Bronchial epithelial cell (primary cell): ENCODE data around the gene RGMA. TPM values are rescaled to one million over a fixed set of nuclear protein-coding genes. Genes with fewer than 3 reads are reported as not detected.

ENCODE experiments used
- DNase-seq: peaks from one replicate; pipeline ENCODE4 v3.0.0-alpha.2; 2010; ENCODE audit warnings: low read depth
- FAIRE-seq: peaks from 2 replicates; lab custom pipeline; 2011; peaks lifted over from hg19 to GRCh38; lab: Jason Lieb, UNC
- H3K27me3 ChIP-seq: 2 replicates; pipeline ENCODE4 v1.5.1; 2011; ENCODE audit warnings: low read length; ENCODE audit not compliant: control insufficient read depth, insufficient read depth
- H3K36me3 ChIP-seq: 2 replicates; pipeline ENCODE4 v1.5.1; 2011; ENCODE audit warnings: low read length; ENCODE audit not compliant: control insufficient read depth, insufficient read depth
- H3K4me3 ChIP-seq: 2 replicates; pipeline ENCODE4 v1.5.1; 2011; ENCODE audit warnings: mild to moderate bottlenecking, low read depth, low read length, control low read depth
- total RNA-seq: library from RNA; depleted of rRNA; stranded (reverse); fragments of >200 nt; gene quantifications from 2 replicates; pipeline ENCODE4 v1.2.1, GENCODE V29; 2014
- TF ChIP-seq, protein P1 (sequence below): IDR thresholded peaks from 2 replicates; pipeline ENCODE4 v1.5.1; 2011; ENCODE audit warnings: mild to moderate bottlenecking, moderate library complexity, low read length, control low read depth, inconsistent platforms; ENCODE audit not compliant: insufficient read depth, severe bottlenecking

Gene RGMA
- total RNA-seq, 1 donor from 2014 or later: 0.53 TPM

DNA sequence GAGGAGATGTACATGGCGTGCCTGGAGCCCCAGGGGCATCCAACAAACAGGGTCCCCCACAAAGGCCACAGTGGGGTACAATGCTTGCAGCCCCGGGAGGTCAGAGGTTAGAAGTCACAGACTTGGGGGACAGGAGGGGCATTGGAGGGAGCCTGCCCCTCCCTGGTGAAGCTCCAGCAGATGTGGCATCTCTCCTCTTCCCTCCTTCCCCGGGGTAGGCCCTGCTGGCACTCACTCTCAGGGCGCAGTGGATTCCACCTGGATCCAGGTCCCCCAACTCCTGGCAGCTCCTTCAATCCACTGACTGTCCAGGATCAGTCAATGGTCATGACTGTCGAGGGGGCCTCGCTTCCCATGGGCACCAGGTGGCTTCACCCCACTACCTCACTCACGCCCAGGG, 32.2 kb downstream of the RGMA start:
- H3K36me3 ChIP-seq: no peaks in the 10 kb centered on the region
- H3K4me3 ChIP-seq: no peak overlapping the region
- FAIRE-seq (no peak), DNase-seq (no peak)
- no peaks in the 10 kb centered on the region for H3K27me3 ChIP-seq
- TF ChIP-seq, protein P1, sequence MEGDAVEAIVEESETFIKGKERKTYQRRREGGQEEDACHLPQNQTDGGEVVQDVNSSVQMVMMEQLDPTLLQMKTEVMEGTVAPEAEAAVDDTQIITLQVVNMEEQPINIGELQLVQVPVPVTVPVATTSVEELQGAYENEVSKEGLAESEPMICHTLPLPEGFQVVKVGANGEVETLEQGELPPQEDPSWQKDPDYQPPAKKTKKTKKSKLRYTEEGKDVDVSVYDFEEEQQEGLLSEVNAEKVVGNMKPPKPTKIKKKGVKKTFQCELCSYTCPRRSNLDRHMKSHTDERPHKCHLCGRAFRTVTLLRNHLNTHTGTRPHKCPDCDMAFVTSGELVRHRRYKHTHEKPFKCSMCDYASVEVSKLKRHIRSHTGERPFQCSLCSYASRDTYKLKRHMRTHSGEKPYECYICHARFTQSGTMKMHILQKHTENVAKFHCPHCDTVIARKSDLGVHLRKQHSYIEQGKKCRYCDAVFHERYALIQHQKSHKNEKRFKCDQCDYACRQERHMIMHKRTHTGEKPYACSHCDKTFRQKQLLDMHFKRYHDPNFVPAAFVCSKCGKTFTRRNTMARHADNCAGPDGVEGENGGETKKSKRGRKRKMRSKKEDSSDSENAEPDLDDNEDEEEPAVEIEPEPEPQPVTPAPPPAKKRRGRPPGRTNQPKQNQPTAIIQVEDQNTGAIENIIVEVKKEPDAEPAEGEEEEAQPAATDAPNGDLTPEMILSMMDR: no peak

DNA sequence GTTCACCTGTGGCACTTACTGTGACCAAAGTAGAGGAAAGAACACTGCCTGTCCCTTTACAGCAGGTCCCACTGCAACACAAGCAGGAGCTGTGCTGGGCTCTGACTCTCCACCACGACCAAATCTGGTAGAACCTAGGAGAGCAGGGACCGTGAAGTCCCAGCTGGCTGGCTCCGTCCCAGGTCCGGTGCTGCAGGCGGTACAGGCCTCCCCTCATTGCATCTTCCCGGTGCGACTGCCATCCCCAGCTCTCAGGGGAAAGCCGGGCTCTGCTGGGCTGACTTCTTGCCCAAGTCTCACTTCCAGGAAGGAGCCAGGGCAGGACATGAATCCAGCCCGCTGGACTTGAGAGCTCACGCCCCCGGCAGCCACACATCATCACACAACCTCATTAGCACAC, 33.8 kb downstream of the RGMA start:
- Histone ChIP-seq H3K36me3 (no peaks in the 10 kb centered on the region), H3K27me3 (no peaks in the 10 kb centered on the region), H3K4me3 (no peak overlapping the region)
- no peak for FAIRE-seq
- TF ChIP-seq, protein P1: no peak
- DNase-seq: no peak

DNA sequence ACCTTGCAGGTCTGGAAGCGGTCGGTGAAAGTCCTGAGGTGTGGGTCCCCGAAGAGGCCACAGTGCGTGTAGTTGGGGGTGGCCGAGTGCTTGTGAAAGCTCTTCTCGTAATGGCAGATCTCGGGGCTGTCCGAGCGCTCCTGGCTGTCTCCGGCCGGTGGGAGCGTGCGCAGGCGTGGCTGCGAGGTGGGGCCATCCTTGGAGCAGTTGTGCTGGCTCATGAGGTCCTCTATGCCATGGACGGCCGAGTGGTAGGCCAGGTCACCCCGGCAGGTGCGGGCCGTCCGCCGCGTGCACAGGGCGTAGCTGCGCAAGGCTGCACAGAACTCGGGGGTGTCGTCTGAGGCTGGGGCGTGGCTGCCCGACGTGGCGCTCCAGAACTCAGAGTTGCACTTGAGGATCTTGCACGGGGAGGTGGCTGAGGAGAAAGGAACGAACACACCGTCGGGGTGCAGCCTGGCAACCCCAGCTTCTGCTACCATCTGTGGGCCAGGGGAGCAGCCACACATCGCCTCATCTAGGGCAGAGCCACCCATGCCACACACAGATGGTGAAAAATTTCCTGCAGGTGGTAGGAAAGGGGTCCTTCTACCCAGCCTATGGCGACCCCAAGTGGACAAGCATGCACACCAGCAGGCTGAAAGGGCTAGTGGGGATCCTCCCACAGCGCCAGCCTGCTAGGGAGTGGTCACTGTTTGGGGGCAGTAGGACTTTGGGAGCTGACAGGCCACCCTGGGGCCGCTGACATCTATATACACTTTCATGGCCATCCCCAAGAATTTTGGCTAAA, 36.7 kb downstream of the RGMA start:
- no peak for DNase-seq
- Histone ChIP-seq H3K27me3 (peaks cover 5% of the 10 kb centered on the region), H3K36me3 (no peaks in the 10 kb centered on the region), H3K4me3 (no peak overlapping the region)
- TF ChIP-seq, protein P1: no peak
- FAIRE-seq: no peak

DNA sequence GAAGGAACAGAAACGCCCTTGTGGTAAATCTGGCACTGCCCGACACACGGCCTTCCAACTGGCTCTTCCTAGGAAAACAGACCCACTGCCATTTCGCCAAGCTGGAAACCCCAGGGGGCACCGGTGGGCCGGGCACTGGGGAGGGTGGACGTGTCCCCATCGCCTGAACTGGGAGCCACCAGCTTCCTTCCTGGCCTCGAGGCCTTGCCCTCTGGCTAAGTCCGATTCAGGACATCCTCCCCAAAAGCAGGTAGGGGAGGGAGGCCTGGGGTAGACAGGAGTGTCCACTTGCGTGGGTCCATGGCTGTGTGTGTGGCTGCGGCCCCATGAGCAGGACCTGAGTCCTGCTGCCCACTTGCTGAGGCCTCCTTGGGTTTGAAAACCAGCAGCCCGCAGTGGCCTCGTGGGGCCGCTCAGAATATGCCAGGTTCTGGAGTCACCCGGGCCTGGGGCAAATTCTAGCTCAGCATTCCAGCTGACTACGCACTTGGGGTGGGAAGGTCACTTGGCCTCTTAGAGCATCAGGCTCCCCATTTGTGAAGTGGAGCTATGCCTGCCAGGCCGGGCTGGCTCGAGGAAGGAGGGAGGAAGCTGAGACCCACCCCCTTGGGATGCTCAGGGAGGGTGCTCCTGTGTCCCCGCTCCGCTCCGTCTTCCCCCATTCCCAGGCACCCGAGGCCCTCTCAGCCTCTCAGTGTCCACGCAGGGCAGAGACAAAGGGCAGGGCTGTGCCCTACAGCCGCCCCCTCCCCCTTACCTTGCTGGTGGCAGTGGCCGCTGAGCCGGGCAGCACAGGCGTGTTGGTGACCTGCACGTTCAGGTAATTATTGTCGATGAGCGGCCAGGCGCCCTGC, 37.5 kb downstream of the RGMA start:
- Histone ChIP-seq H3K27me3 (peaks cover 5% of the 10 kb centered on the region), H3K36me3 (no peaks in the 10 kb centered on the region), H3K4me3 (no peak overlapping the region)
- TF ChIP-seq, protein P1: no peak
- DNase-seq (no peak), FAIRE-seq (no peak)

GRCh38 chr15:93050648-93051047, 38.4 kb downstream of the RGMA start:
- no peaks in the 10 kb centered on the region for H3K36me3 ChIP-seq
- peaks cover 5% of the 10 kb centered on the region for H3K27me3 ChIP-seq
- TF ChIP-seq, protein P1: no peak
- FAIRE-seq (no peak), DNase-seq (no peak)
- no peak overlapping the region for H3K4me3 ChIP-seq
